Erythroblast (primary cell): ENCODE measurements around the gene SIRPB1.

ENCODE experiments used
- GATA1 ChIP-seq: IDR thresholded peaks from 2 replicates; pipeline ENCODE4 v1.6.1; 2011; ENCODE audit warnings: low read depth, mild to moderate bottlenecking, control low read depth, low read length, moderate library complexity
- POLR2A ChIP-seq: IDR thresholded peaks from 2 replicates; pipeline ENCODE4 v1.6.1; 2011; ENCODE audit warnings: mild to moderate bottlenecking, low read length

GRCh38 chr20:1595333-1595732 is 24.5 kb downstream of the SIRPB1 start:
- TF ChIP-seq POLR2A: no peak
- no peak for TF ChIP-seq GATA1
